Endothelial cell of hepatic sinusoid (primary cell): ENCODE data around the gene SELENOV.

Experiments
- in situ Hi-C: cut with HindIII; loops from 2 replicates; pipeline ENCODE4 v1.10.0; 2017; ENCODE audit warnings: low sequenced_read_pairs

SELENOV gene

GRCh38 chr19:39518975-39519374, 4.0 kb downstream of the SELENOV start:
- in situ Hi-C loops: no loop called here

- in situ Hi-C loops: no loop called here
Measured at GRCh38 chr19:39520541-39521484, 5.9 kb downstream of the SELENOV start.

- in situ Hi-C loops: no loop called here
Measured at GRCh38 chr19:39524495-39524894, 9.6 kb downstream of the SELENOV start.

GRCh38 chr19:39525205-39525604, 10.3 kb downstream of the SELENOV start:
- in situ Hi-C loops: no loop called here

GRCh38 chr19:39531834-39532232, 16.9 kb downstream of the SELENOV start:
- in situ Hi-C loops: no loop called here

- in situ Hi-C loops: no loop called here
Measured at GRCh38 chr19:39532233-39533002, 17.5 kb downstream of the SELENOV start, which contains the start of gene EID2B. TSS of gene EID2B (minus strand) at chr19:39532852. CDS start at chr19:39532802, 50 bp downstream.

- in situ Hi-C loops: no loop called here
Measured at GRCh38 chr19:39533003-39533512, 18.1 kb downstream of the SELENOV start.

- in situ Hi-C loops: no loop called here
Measured at GRCh38 chr19:39533791-39534190, 18.9 kb downstream of the SELENOV start.

GRCh38 chr19:39539165-39539517, 24.2 kb downstream of the SELENOV start:
- in situ Hi-C loops: loop anchor here (5.0 kb wide), 1 partner anchor 37 kb away; no protein-coding TSS in a partner anchor

GRCh38 chr19:39539518-39540332, 24.8 kb downstream of the SELENOV start, which contains the start of gene EID2:
TSS of gene EID2 (minus strand) at chr19:39540161. CDS start at chr19:39540079, 82 bp downstream.
- in situ Hi-C loops: loop anchor here (5.0 kb wide), 2 partner anchors 37 to 303 kb away; no protein-coding TSS in a partner anchor

- in situ Hi-C loops: loop anchor here (5.0 kb wide), 1 partner anchor 302 kb away; no protein-coding TSS in a partner anchor
Measured at GRCh38 chr19:39540333-39540673, 25.4 kb downstream of the SELENOV start.

- in situ Hi-C loops: loop anchor here (5.0 kb wide), 1 partner anchor 300 kb away; no protein-coding TSS in a partner anchor
Measured at GRCh38 chr19:39542206-39542605, 27.3 kb downstream of the SELENOV start.

- in situ Hi-C loops: loop anchor here (5.0 kb wide), 1 partner anchor 299 kb away; no protein-coding TSS in a partner anchor
Measured at GRCh38 chr19:39543477-39543857, 28.5 kb downstream of the SELENOV start.

- in situ Hi-C loops: loop anchor here (5.0 kb wide), 1 partner anchor 298 kb away; no protein-coding TSS in a partner anchor
Measured at GRCh38 chr19:39544226-39544903, 29.4 kb downstream of the SELENOV start.

- in situ Hi-C loops: loop anchor here (5.0 kb wide), 1 partner anchor 297 kb away; no protein-coding TSS in a partner anchor
Measured at GRCh38 chr19:39544911-39545310, 30.0 kb downstream of the SELENOV start.

GRCh38 chr19:39546599-39546998, 31.7 kb downstream of the SELENOV start:
- in situ Hi-C loops: no loop called here

- in situ Hi-C loops: no loop called here
Measured at GRCh38 chr19:39550197-39550596, 35.3 kb downstream of the SELENOV start.

GRCh38 chr19:39553082-39553652, 38.2 kb downstream of the SELENOV start:
- in situ Hi-C loops: no loop called here

- in situ Hi-C loops: no loop called here
Measured at GRCh38 chr19:39554701-39555311, 39.9 kb downstream of the SELENOV start.
